Measurements from ENCODE around the gene NR3C2.
"Not testable (repeated sequence)": the region's sequence is repeated elsewhere in the genome, so short reads cannot be mapped to it uniquely, and the experiment has no call there.

Gene NR3C2

GRCh38 chr4:148154769-148155168, 287.4 kb downstream of the NR3C2 start:
- no peak overlapping the region for H3K4me3 ChIP-seq (ENCODE audit: low read depth, low read length)
- no peak for DNase-seq (ENCODE audit: low read depth)

DNA sequence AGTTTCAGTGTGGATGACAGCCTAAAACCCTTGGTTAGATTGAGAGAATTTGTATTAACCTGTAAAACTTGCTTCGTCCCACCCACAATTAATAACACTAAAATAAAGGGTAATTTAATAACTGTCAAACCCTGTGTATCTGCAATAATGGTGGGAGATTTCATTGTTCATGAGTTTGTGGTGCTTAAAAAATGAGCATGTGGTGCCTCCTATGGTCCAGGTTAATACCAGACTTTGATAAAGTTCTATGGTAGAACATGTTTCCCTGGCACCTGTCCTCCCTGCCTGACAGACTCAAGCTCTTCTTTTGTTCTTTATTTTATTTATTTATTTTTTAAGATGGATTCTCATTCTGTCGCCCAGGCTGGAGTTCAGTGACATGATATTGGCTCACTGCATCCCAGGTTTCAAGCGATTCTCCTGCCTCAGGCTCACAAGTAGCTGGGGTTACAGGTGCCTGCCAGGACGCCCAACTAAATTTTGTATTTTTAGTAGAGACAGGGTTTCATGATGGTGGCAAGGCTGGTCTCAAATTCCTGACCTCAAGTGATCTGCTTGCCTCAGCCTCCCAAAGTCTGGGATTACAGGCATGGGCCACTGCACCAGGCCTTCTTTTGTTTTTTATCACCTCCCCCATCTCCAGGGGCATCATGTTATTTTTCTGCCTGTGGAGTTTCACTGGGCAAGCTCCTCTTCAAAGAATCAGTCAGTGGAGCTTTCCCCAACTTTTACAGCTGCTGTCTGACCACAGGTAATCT, 289.2 kb downstream of the NR3C2 start:
- DNase-seq (ENCODE audit: low read depth) = no peak
- H3K4me3 ChIP-seq (ENCODE audit: low read depth, low read length) = no peak overlapping the region

DNA sequence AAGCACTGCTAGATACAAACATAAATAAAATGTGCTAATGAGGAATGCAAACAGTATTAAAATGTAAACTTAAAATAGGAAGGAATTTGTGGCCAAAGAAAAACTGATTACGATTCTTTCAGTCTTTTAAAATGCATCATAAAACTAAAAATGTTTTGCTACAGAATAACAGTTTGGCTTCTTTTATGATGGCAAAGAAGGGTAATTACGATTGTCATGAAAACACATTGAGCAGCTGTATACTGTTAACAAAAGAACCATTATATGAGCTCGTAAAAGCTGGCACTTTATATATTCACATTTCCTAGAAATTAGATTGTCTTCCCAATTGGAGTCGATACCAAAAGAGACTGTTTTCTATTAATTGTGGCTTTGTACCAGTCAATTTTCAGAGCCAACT, 290.4 kb downstream of the NR3C2 start:
- no peak for DNase-seq (ENCODE audit: low read depth)
- H3K4me3 ChIP-seq (ENCODE audit: low read depth, low read length) = no peak overlapping the region

DNA sequence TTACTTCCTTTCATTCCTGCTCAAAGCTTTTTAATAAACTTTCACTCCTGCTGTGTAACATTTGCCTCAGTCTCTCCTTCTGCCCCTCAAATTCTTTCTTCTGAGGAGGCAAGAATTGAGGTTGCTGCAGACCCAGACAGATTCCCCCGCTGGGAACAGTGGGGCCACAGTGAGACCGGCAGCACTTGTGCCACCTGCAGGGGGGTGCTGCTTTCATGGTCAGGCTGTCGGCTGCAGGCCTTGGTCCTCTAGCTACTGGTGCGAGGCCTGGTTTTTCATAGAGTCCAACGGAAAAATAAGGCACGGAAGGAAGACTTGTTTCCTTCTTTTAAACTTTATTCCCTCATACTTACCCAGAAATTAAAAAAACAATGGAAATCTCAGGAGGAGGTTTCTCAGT, 296.7 kb downstream of the NR3C2 start:
- no peak for DNase-seq (ENCODE audit: low read depth)

DNA sequence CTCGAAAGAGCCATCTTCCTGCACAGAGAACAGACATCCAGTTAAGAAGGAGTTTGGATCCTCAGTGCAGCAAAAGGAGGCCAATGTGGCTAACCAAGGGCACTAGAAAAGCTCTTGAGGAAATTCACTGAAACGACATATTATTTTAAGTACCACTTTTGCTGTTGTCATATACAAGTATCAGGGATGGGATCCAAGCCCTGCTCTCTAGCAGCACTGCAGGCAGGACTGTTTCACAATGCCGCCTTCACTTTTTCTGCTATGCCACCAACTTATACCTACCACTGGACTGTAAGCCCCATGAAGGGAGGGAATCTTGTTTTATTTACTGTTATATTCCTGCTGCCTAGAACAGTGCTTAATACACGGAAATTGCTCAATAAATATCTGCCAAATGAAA, 299.0 kb downstream of the NR3C2 start:
- DNase-seq (ENCODE audit: low read depth) = no peak
- no peak overlapping the region for H3K4me3 ChIP-seq (ENCODE audit: low read depth, low read length)

More for the DNA sequence above, 296.7 kb downstream of the NR3C2 start:
- H3K4me3 ChIP-seq (ENCODE audit: low read depth, low read length) = no peak overlapping the region

GRCh38 chr4:148141501-148141900, 300.7 kb downstream of the NR3C2 start:
- H3K4me3 ChIP-seq (ENCODE audit: low read depth, low read length) = no peak overlapping the region
- no peak for DNase-seq (ENCODE audit: low read depth)

- no peak overlapping the region for H3K4me3 ChIP-seq (ENCODE audit: low read depth, low read length)
- DNase-seq (ENCODE audit: low read depth) = no peak
These were observed 315.4 kb downstream of the NR3C2 start for GRCh38 chr4:148126825-148127224.

DNA sequence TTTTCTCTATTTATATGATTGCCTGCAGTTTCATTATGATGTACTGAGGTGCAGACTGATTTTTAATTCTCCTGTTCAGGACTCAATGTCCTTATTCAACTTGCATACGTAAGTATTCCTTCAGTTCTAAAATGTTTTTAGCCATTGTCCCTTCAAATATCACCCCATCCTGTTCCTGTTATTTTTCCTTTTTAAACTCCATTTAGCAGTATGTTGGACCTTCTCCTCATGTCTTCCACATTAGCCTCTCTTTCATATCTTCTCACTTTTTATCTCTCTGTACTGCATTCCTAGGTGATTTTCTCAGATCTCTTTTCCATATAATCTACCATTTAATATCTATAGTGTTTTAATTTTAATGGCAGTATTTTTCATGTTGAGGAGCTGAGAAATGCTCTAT, 317.7 kb downstream of the NR3C2 start:
- no peak for DNase-seq (ENCODE audit: low read depth)

GRCh38 chr4:148123161-148123560, 319.1 kb downstream of the NR3C2 start:
- H3K4me3 ChIP-seq (ENCODE audit: low read depth, low read length); DNase-seq (ENCODE audit: low read depth): not testable (repeated sequence)

More for the DNA sequence above, 317.7 kb downstream of the NR3C2 start:
- H3K4me3 ChIP-seq (ENCODE audit: low read depth, low read length) = no peak overlapping the region

GRCh38 chr4:148120216-148120615, 322.0 kb downstream of the NR3C2 start:
- DNase-seq (ENCODE audit: low read depth) = no peak
- H3K4me3 ChIP-seq (ENCODE audit: low read depth, low read length) = no peak overlapping the region

DNA sequence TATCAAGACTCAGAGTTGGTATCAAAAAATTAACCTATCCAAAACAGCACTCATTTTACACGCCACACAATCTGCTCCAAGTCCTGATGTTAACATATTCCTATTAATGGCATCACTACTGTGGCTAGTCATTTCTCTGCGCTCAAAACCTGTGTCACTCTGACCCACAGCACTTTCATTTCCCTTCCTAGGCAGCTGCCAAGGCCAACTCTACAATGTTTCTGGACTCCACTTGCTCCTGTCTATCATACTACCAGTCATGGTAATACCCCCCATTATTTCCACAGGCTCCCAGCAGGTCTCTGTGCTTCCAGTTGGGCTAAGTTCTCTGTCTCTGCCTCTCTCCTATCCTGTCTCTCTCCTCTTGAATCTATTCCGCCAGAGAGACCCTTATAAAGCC, 323.6 kb downstream of the NR3C2 start:
- no peak overlapping the region for H3K4me3 ChIP-seq (ENCODE audit: low read depth, low read length)
- DNase-seq (ENCODE audit: low read depth) = peak; percentile 7

DNA sequence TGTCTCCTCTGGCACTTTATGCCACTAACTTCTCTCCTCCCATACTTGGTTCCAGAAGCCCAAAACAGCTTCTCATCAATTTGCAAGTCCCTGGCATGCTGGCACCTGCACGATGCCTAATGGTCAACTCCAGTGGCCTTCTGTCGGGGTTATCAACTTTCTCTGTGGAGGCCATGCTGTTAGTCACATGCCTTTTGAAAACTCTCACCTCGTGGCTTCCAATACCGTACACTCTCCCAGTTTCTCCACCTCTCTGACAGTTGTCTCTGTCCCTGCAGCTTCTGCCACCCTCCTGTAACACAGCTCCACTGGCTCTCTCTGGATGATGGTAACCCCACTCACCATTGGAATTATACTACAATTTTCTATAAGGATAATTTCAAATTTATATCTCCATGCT, 324.0 kb downstream of the NR3C2 start:
- DNase-seq (ENCODE audit: low read depth) = no peak
- H3K4me3 ChIP-seq (ENCODE audit: low read depth, low read length) = no peak overlapping the region

- no peak overlapping the region for H3K4me3 ChIP-seq (ENCODE audit: low read depth, low read length)
- no peak for DNase-seq (ENCODE audit: low read depth)
These were observed 325.2 kb downstream of the NR3C2 start for GRCh38 chr4:148116969-148117368.

- no peak overlapping the region for H3K4me3 ChIP-seq (ENCODE audit: low read depth, low read length)
- peak; percentile 81 for DNase-seq (ENCODE audit: low read depth)
These were observed 325.9 kb downstream of the NR3C2 start for GRCh38 chr4:148116264-148116663.

DNA sequence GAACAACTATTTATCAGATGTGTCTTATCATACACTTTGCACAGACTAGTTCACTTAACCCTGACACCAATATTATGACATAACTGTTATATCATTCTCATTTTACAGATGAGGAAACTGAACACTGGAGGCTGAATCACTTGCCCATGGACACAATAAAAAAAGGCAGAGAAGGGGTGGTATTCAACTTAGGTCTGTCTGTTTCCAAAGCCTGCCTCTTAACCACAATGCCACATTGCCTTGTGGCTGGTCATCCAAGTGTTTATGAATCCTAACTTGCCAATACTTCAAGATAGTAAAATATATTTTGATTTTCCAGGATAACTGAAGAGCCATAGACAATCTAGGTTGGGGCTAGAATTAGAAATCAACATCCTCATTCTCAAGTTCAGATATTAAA, 327.8 kb downstream of the NR3C2 start:
- no peak for DNase-seq (ENCODE audit: low read depth)

DNA sequence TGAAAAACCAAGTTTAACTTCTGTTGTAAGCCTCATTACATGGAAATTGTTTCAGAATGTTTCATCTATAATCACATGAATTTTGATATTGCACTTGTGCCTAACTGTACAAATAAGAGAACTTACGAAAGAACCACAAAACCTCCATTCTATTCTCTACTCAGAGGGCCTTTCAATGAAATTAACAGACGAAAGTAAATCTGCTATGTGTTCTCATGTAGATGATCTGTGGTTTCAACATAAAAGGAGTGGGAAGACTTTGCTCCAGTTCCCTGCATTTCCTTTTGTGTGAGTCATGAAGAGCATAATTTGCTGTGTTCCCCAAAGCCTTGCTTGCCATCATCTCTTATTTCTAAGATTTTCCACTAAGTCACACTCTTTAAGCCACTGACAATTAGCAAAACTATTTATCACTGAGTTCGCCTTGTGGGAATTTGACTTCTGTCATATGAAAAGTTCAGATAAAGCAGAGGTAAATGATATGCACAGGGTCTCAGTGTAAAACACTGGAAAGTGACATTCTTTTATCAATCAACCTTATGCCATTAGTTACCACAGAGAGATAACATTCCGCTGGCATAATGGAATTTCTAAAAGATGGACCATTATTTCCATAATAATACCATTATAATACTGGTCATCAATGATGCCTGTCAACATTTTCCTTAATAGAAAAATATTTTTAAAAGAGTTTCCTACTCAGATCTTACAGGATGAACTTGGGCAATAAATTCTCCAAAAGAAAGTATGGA, 329.8 kb downstream of the NR3C2 start:
- no peak overlapping the region for H3K4me3 ChIP-seq (ENCODE audit: low read depth, low read length)
- peak; percentile 67 for DNase-seq (ENCODE audit: low read depth)

More for the DNA sequence above, 327.8 kb downstream of the NR3C2 start:
- H3K4me3 ChIP-seq (ENCODE audit: low read depth, low read length) = no peak overlapping the region

DNA sequence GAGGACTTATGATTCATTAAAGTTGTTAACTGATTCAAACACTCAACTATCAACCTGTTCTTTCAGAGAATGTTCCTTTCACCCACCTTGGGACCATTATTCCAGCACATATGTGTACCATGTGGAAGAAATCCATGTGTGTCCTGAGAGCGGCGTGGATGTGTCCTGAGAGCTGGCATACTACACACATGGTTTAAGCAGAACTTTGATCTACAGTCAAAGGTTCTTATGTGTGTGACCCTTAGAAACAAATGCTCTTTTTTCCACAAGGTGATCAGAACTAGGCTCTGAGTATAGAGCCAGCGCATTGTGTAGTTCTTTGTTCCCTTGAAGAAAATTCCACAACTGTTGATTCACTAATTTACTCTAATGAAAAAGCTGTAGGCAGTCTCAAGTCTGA, 332.0 kb downstream of the NR3C2 start:
- no peak overlapping the region for H3K4me3 ChIP-seq (ENCODE audit: low read depth, low read length)
- no peak for DNase-seq (ENCODE audit: low read depth)

- DNase-seq (ENCODE audit: low read depth) = no peak
- no peak overlapping the region for H3K4me3 ChIP-seq (ENCODE audit: low read depth, low read length)
These were observed 333.0 kb downstream of the NR3C2 start for GRCh38 chr4:148109216-148109615.

DNA sequence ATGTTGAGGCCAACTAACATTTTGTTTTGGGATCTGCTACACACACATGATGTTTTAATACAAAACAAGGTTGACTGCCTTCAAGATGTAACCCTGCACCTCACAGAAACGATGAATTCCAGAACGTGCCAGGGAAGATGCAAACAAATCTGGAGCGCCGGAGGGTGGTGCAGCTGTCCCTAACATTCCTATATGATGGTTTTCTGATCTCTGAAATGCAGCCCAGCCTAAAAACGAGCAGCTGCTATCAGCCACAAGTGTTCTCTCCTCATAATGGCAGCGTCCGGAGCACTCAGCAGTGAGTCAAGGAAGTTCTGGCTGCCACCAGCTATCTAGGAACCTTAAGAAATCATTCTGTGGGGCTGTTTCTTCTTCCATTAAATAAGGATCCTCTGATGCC, 333.4 kb downstream of the NR3C2 start:
- peak; percentile 20 for DNase-seq (ENCODE audit: low read depth)
- H3K4me3 ChIP-seq (ENCODE audit: low read depth, low read length) = no peak overlapping the region

GRCh38 chr4:148103597-148104355, 338.4 kb downstream of the NR3C2 start:
- DNase-seq (ENCODE audit: low read depth) = no peak
- H3K4me3 ChIP-seq (ENCODE audit: low read depth, low read length) = no peak overlapping the region
